ENCODE results near the gene USP22.

Gene USP22

DNA sequence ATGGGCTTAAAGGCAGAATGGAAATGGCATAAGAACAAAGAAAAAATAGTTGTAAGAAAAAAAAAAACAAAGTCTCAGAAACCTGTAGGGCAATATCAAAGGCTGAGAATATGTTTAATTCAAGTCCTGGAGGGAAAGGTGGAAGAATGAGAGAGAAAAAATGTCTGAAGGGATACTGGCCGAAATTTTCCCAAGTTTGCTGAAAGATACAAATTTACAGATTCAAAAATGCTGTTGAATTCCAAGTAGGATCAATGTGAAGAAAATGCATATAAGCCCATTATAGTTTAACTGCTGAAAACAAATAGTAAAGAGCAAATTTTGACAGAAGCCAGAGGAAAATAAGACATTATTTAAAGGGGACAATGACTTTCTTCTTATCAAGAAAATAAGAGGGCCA is 6.6 kb upstream of the USP22 start:
- no peak for DNase-seq (ENCODE audit: low read depth in 2 of 2)

DNA sequence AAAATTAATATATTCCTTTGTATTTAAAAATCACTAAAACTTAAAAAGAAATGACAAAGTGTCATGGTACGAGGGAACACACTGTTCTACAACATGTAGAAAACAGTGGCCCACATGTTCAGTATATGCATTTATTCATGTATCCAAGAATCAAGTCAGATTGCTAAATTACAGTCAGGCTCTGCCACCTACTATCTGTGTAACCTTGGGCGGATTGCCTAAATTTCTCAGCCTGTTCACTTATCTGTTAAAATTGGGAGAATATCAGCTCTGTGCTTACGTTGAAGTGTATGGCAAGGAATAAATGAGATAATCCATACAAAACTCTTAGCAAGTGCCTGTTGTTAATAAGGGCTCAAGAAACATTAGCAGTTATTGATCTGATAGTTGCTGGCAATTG is 3.4 kb upstream of the USP22 start:
- no peak for DNase-seq (ENCODE audit: low read depth in 2 of 2)

DNA sequence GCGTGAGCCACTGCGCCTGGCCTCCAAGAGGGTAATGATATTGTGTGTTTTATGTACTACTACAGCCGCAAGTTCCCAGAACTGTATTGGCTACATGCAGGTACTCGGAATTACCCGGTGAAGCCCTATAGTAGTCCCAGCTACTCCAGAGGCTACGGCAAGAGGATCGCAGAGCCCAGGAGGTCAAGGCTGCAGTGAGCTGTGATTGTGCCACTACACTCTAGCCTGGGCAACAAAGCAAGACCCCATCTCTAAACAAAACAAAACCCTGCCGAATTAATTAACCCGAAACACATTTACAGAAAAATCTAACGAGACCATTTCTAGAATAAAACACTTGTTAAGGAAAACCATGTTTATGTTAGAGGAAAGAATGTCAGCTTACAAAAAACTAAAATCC is 2.2 kb upstream of the USP22 start:
- DNase-seq (ENCODE audit: low read depth in 2 of 2) = no peak

DNA sequence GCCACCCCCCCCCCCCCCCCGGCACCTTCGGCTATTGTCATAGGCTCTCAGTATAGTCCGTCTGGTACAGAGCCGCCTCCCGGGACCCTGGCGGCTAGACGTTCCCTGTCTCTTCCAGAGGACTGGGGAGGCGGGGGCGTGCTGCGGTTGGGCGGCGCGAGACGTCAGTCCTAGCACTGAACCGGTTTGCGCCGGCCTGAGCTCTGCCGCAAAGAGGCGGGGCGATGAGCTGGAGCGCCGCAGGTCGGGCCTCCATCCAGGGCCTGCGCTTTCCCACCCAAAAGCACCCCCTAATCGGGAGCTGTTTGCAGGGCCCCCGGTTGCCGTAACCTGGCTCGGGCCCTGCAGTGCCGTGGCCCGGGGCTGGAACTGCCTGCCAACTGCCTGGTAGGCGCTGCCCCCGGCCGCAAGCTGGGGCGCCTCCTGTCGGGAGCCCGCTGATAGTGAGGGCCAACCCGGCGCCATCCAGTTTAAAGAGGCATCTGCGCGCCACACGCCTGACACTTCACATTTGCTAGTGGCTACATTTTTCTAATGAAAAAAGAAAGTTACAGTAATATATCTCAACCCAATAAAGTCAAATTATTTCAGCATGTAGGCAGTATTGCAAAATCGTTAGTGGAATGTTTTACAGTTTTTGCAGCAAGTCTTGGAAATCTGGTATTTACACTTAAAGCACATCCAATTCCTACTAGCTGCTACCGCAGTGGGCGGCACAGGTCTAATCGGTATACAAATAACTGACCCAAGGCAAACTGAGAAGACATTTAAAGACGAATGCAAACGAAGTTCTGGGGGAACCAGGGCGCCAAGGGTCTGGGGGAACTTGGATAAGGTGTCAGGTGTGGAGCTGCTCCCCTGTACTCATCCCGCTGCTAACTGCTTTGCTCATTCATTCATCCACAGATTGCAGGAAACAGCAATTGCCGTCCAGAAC is 753 bp upstream of the USP22 start:
- peak; percentile 84 to 85 for DNase-seq (ENCODE audit: low read depth in 2 of 2)

DNA sequence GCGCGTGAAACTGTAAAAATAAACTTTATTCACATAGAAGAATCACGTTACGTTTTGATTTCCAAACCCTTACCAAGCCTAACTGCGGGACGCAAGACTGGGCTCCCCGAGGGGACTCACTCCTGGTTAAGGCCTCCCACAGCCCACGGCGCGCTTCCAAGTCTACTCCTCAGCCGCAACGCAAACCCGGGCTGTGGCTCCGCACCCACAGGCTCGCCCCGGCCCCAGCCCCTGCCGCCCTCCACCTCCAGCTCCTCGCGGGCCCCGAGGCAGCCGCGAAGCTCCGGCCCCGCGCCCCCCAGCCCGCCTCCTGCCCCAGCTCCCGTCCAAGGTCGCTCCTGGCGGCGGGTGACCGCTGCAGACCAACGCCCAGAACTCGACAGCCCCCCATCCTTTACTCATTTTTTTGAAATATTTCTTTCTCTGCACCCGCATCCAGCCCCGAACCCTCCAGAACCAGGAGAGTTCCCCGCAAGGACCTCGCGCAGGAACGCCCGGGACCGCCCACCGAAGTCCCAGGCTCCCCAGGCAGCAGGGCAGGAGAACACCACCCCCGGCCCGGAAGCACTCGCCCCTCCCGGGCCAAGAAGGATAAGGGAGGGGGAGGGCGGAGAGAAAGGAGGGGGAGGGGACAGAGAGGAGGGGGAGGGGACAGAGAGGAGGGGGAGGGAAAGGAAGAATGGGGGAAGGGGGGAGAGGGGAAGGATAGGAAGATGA is 912 bp downstream of the USP22 start:
- DNase-seq (ENCODE audit: low read depth in 2 of 2) = peak in 1 of 2 donors; percentile 17

DNA sequence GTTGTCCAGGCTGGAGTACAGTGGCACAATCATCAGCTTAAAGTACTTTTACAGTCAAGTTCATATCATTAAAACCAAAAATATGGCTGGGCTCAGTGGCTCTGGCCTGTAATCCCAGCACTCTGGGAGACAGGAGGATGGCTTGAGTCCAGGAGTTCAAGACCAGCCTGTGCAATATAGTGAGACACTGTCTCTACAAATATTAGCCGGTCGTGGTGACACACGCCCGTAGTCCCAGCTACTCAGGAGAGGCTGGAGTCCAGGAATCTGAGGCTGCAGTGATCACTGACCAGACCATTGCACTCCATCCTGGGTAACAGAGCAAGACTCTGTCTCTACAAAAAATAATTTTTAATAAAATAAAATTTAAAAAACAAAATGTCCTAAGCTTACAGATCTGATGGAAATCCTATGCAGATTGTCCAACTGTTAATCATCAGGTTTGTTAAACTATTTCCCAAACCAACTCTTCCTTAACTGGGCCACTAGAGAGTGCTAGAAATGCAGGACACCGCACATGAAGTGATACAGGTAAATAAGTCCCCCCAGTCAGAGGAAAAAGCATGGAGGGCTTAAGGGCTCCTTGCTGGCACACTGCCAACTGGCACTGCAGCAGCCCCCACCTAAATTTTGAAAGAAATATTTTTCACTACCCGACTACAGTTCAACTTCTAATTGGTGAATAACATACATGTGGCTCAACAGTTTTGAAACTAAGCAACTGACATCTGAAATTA is 2.8 kb downstream of the USP22 start:
- no peak for DNase-seq (ENCODE audit: low read depth in 2 of 2)

DNA sequence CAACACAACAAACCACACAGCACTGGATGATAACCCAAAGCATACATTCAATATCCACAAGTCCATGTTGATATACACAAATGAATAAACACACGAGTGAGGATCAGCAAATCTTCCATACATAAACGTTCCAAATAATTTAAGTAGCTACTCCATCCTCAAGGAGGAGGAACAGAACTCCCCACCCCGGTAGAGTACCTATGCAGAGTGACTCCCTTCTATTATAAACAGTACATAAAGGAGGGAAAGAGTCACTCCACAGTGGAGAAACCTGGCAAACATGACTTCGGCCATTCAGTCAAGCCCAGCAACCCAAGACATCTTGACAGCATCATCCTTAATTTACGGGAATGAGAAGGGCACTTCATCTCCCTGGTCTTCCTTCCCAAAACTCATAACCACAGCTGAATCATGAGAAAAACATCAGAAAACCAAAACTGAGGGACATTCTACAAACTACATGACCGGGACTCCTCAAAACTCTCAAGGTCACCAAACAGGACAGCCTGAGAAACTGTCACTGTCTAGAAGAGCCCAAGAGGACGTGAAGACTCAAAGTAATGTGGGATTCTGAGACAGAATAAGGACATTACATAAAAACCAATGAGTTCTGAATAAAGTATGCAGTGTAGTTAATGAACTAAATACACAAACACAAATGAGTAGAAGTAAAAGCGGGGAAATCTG is 5.6 kb downstream of the USP22 start:
- no peak for DNase-seq (ENCODE audit: low read depth in 2 of 2)

DNA sequence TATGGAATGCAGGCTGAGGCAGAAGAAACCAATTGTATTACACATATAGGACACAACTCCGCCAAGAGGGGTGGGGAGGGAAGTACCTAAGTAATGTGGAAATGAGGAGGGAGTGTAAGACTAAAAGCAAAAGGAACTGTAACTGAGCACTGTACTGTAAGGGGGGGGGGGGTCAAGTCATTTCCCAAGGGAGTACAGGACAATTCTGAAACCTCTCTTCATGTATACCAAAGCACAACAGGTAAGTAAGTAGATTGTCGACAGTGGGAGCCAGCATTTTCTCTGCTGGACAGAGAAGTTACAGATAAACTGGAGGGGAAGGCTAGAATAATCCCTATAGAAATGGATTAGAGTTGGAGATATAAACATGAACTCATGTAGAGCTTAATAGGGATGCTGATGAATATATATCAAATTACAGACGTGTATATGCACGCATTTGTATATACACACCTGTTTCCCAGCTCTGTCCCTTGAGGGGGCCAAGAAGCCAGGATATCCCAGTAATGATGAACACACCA is 6.4 kb downstream of the USP22 start:
- DNase-seq (ENCODE audit: low read depth in 2 of 2) = no peak

DNA sequence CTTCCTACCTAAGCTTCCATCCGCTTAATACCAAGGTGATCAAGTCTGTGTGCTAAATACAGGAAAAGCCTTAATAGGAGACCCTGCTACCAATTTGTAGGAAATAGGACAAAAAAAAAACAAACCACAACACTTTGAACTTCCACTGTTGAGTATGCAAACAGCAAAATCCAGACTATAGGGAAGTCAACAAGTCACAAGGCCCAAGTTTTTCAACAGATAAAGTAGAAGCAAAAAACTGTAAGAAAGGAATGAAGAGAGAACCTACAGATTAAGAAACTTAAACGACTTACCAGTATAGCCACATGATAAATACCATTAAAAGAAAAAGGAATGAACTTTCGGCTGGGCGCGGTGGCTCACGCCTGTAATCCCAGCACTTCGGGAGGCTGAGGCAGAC is 7.4 kb downstream of the USP22 start:
- no peak for DNase-seq (ENCODE audit: low read depth in 2 of 2)

DNA sequence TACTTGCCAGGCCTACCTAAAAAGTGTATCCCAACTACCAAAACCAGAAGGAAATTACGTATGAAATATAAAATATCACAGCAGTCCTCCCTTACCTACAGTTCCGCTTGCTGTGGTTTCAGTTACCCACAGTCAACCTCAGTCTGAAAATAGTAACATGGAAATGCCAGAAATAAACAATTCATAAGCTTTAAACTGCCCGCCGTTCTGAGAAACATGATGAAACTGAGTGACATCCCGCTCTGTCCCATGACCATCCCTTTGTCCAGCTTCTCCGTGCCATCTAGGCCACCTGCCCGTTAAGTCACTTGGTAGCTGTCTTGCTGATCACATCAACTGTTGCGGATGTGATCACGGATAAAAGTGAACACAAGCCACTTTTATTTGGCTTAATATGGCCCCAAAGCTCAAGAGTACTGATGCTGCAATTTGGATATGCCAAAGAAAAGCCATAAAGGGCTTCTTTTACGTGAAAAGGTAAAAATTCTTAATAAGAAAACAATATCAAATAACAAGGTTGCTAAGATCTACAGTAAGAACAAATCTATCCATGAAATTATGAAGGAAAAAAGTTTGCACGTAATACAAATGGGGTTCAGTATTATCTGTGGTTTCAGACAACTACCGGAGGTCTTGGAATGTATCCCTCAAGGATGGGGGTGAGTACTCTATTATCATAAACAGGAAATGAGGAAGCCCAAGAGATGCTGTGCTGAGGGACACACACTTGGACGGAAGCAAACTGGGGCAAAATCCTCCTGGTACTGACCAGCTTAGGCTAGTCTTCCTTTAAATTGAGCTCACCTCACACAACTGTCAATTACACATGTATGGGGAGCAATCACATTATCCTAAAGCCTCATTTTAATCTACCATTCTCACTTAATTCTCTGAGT is 8.2 kb downstream of the USP22 start:
- no peak for DNase-seq (ENCODE audit: low read depth in 2 of 2)

DNA sequence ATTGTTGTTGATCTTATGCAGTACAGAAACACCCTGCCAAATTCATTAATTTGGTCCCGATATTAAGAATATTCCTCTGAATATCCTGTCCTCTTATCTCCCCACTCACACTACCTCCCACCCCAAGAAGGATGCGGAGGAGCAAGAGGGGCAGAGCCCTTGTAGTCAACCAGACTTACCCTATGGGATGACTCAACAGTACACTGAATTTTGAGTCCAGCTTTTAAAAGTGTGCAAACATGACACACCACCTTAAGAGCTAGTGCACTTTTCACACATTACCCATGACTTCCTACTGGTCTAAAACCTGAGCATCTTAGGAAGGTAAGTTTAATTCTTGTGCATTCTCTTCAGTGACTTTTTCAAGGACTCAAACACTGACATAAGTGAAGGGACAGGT is 9.5 kb downstream of the USP22 start:
- DNase-seq (ENCODE audit: low read depth in 2 of 2) = no peak

DNA sequence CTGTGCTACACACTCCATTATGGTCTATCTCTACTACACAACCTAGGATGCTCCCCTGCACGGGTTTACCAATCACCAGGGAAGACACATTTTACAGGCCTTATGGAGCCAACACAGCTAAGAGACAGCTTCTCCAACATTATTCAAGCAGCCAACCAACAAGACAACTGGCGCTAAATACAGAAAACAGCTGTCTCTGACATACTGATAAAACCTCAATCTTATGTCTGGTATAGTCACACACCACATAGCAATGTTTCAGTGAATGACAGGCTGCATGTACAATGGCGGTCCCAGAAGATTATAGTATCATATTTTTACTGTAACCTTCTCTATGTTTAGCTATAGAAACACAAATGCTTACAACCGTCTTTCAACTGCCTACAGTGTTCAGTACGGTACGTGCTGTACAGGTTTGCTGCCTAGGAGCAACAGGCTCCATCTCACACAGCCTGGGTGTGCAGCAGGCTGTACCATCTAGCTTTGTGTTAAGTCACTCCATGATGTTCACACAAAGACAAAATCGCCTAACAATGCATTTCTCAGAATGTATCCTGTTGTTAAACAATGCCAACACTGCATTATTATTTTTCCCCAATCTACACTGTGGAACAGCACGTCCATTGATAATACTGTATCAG is 10.9 kb downstream of the USP22 start:
- DNase-seq (ENCODE audit: low read depth in 2 of 2) = no peak

DNA sequence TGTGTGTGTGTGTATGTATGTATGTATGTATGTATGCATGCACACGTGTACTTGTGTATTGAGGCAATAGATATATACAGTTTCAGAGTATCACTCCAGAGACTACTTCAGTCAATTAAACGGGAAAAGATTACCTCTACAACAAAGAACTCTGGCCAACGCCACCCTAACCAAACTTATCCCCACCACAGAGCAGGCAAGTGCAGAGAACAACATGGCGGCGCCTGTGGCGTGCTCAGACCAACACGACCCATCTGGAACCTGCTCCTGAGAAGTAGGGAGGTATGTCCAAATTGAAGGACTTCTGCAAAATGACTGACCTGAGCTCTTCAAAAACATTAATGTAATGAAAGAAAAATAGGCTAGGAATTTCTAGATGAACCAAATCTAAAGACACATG is 12.4 kb downstream of the USP22 start:
- DNase-seq (ENCODE audit: low read depth in 2 of 2) = no peak

DNA sequence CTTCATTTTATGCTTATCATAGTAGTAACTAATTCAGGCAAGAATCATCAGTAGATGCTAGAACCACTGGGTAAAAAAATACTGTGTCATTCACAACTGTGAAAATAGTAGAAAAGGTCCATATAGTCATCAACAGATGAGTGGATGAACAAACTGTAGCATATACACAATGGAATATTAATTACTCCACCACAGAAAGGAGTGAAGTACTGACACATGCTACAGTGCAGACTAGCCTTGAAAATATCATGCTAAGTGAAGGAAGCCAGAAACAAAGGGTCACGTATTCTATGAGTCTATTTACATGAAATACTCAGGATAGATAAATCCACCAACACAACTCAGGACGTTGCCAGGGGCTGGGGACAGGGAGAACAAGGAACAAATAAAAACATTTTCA is 13.3 kb downstream of the USP22 start:
- no peak for DNase-seq (ENCODE audit: low read depth in 2 of 2)

DNA sequence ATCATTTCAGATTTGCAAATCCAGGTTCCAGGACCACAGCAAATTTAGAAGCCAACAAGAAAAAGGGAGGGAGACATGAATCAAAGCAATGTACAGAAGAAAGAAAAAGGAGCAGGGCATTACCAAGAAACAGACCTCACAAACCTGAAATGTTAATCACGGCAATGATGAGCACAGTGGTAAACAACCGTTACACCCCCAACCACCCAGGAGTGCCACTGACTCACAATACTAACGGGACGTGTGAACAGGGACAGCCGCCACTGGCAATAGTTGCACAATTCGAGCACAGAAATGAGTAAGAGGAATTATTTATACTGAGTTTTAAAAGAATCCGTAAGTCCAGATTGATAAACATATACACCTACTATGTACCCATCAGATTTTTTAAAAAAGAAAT is 13.8 kb downstream of the USP22 start:
- no peak for DNase-seq (ENCODE audit: low read depth in 2 of 2)

DNA sequence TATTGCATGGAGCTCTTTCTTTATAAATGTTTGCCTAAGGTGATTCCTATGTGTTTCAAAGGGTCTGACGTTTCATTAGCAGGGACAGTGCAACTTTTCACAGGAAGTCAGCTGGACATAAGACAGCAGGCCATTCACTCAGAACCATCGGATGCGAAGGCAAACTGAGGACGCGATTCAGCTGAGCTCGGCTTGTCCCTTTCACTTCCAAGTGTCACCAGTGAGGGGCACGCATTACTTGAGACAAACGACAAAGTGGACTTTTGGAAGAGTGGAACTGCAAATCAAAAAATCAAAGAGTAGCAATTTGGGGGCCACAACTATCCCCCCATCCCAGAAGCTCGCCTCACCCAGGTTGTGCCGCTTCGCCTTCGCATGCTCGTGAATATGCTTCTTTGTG is 14.6 kb downstream of the USP22 start:
- no peak for DNase-seq (ENCODE audit: low read depth in 2 of 2)

DNA sequence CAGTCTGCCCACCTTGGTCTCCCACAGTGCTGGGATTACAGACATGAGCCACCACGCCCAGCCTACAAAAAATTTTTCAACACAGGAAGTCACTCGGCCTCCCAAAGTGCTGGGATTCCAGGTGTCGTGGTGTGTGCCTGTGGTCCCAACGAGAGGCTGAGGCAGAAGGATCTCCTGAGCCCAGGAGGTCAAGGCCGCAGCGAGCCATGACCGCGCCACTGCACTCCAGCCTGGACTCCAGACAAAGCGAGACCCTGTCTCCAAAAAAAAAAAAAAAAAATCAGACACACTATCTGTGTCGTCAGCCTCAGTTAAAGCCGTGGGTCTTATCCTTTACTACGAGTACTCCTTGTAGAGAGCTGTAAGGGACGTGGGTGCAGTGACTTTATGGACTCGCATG is 15.8 kb downstream of the USP22 start:
- no peak for DNase-seq (ENCODE audit: low read depth in 2 of 2)

DNA sequence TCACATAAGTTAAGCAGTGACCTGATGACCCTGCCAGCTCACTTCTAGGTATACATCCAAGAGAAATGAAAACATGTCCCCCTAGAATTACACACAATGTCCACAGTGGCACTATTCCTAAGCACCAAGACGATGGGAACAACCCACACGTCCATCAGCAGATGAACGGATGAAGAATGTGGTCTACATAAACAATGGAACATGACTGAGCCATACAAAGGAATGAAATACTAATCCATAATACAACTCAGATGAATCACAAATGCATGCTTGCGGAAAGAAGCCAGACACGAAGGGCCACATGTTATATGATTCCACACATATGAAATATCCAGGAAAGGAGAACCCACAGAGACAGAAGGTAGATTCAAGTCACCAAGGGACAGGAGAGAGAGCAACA is 17.4 kb downstream of the USP22 start:
- no peak for DNase-seq (ENCODE audit: low read depth in 2 of 2)

DNA sequence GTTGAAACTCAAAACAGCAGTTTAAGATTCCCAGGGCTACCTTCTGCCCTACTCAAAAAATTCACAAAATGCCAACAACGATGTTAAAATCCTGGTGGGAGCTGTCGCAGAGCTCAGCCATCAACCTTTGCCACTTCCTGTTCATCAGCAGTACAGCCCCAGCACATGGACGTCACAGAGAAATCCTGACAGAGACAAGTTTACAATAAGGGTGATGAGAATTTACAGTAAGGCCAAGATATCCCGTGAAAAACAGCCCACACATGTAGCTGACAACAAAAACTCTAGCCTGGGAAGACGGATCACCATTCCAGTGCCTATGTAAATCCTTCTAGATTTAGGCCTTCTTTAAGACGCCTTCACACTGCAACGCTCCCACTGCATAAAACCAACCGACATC is 18.8 kb downstream of the USP22 start:
- no peak for DNase-seq (ENCODE audit: low read depth in 2 of 2)

DNA sequence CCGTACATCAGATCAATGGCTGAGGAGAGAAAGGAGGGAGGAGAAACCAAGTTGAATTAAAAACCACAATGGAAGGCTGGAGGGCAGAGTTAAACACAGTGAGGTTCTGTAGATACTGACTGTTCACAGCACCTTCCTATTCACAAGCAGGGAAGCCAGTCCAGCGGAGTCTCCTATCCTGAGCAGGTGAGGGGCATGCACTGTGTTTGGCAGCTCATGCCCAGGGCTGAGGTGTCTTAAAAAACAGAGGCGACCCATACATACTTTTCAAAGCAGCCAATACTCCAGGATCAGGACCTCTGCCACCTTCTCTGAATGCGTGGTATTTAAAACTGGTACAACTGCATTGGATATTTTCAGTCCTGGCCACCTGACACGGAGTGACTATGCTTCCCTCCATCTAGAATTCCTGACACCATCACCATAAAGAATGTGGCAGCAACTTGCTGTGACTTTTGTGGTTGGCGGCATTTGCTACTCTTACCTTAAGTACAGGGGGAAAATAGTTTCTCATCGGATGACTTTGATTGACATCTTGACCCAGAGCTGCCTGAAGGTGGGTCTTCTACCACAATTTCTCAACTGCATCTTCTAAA is 21.5 kb downstream of the USP22 start:
- DNase-seq (ENCODE audit: low read depth in 2 of 2) = no peak

Measured in stimulated activated CD8-positive, alpha-beta memory T cell treated with anti-CD3 and anti-CD28 coated beads, Interleukin-7, amount 100 ng/mL, for 1 hour (primary cell).